Activated naive CD8-positive, alpha-beta T cell treated with anti-CD3 and anti-CD28 coated beads, Interleukin-2, amount 50 U/mL, for 24 hours (primary cell): ENCODE results near the gene TFDP1.

Source experiments
- ATAC-seq: fragments of 150-1000 bp; cut with Tn5 transposase; one replicate; pipeline ENCODE4 v1.10.0; 2021
- DNase-seq: peaks from one replicate; pipeline ENCODE4 v3.0.0; 2021
- H3K27ac Mint-ChIP-seq: one replicate; pipeline ENCODE4 v1.8.0; 2021; ENCODE audit warnings: mild to moderate bottlenecking, mixed read lengths
- H3K27me3 Mint-ChIP-seq: one replicate; pipeline ENCODE4 v1.8.0; 2021; ENCODE audit warnings: mixed read lengths
- H3K36me3 Mint-ChIP-seq: one replicate; pipeline ENCODE4 v1.8.0; 2021; ENCODE audit warnings: low read depth, mixed read lengths
- H3K4me1 Mint-ChIP-seq: one replicate; pipeline ENCODE4 v1.8.0; 2021; ENCODE audit warnings: mixed read lengths
- H3K4me3 Mint-ChIP-seq: one replicate; pipeline ENCODE4 v1.8.0; 2021; ENCODE audit warnings: mild to moderate bottlenecking, moderate library complexity, mixed read lengths
- H3K9me3 Mint-ChIP-seq: one replicate; pipeline ENCODE4 v1.8.0; 2021; ENCODE audit warnings: mixed read lengths

TFDP1 gene

GRCh38 chr13:113644800-113645199, 60.2 kb downstream of the TFDP1 start:
- peaks cover 24% of the 10 kb centered on the region for H3K36me3 Mint-ChIP-seq
- H3K9me3 Mint-ChIP-seq: no peaks in the 10 kb centered on the region
- no peak overlapping the region for H3K4me3 Mint-ChIP-seq

GRCh38 chr13:113645329-113645728, 60.8 kb downstream of the TFDP1 start:
- no peak for DNase-seq
- ATAC-seq: no peak
- H3K27ac Mint-ChIP-seq: no peak overlapping the region

More at GRCh38 chr13:113644800-113645199, 60.2 kb downstream of the TFDP1 start:
- DNase-seq: no peak
- H3K27me3 Mint-ChIP-seq: no peaks in the 10 kb centered on the region
- H3K27ac Mint-ChIP-seq: no peak overlapping the region
- ATAC-seq: no peak
- H3K4me1 Mint-ChIP-seq: peaks cover 18% of the 10 kb centered on the region

GRCh38 chr13:113646376-113646775, 61.8 kb downstream of the TFDP1 start:
- H3K27me3 Mint-ChIP-seq: no peaks in the 10 kb centered on the region
- ATAC-seq (no peak), DNase-seq (no peak)
- peaks cover 12% of the 10 kb centered on the region for H3K36me3 Mint-ChIP-seq
- peak overlapping the region; percentile 63 for H3K27ac Mint-ChIP-seq
- H3K4me1 Mint-ChIP-seq: peaks cover 18% of the 10 kb centered on the region
- no peaks in the 10 kb centered on the region for H3K9me3 Mint-ChIP-seq
- peak overlapping the region; percentile 15 for H3K4me3 Mint-ChIP-seq

More at GRCh38 chr13:113645329-113645728, 60.8 kb downstream of the TFDP1 start:
- H3K9me3 Mint-ChIP-seq: no peaks in the 10 kb centered on the region
- peaks cover 19% of the 10 kb centered on the region for H3K36me3 Mint-ChIP-seq
- no peaks in the 10 kb centered on the region for H3K27me3 Mint-ChIP-seq
- H3K4me3 Mint-ChIP-seq: no peak overlapping the region
- H3K4me1 Mint-ChIP-seq: peaks cover 18% of the 10 kb centered on the region

GRCh38 chr13:113646921-113647340, 62.4 kb downstream of the TFDP1 start:
- H3K27me3 Mint-ChIP-seq: no peaks in the 10 kb centered on the region
- H3K9me3 Mint-ChIP-seq: no peaks in the 10 kb centered on the region
- peaks cover 18% of the 10 kb centered on the region for H3K4me1 Mint-ChIP-seq
- H3K27ac Mint-ChIP-seq: no peak overlapping the region
- ATAC-seq (peak; percentile 6), DNase-seq (no peak)
- peaks cover 8% of the 10 kb centered on the region for H3K36me3 Mint-ChIP-seq
- no peak overlapping the region for H3K4me3 Mint-ChIP-seq

GRCh38 chr13:113647351-113648215, 63.0 kb downstream of the TFDP1 start:
- peak overlapping the region; percentile 10 for H3K4me3 Mint-ChIP-seq
- ATAC-seq (peak; percentile 13), DNase-seq (no peak)
- no peaks in the 10 kb centered on the region for H3K9me3 Mint-ChIP-seq
- no peaks in the 10 kb centered on the region for H3K27me3 Mint-ChIP-seq
- H3K36me3 Mint-ChIP-seq: peaks cover 2% of the 10 kb centered on the region
- H3K27ac Mint-ChIP-seq: no peak overlapping the region
- H3K4me1 Mint-ChIP-seq: peaks cover 18% of the 10 kb centered on the region

GRCh38 chr13:113648216-113648610, 63.7 kb downstream of the TFDP1 start:
- Mint-ChIP-seq H3K9me3 (no peaks in the 10 kb centered on the region), H3K36me3 (no peaks in the 10 kb centered on the region), H3K27me3 (no peaks in the 10 kb centered on the region), H3K4me1 (peaks cover 19% of the 10 kb centered on the region), H3K27ac (no peak overlapping the region), H3K4me3 (no peak overlapping the region)
- DNase-seq (no peak), ATAC-seq (no peak)

- Mint-ChIP-seq H3K9me3 (no peaks in the 10 kb centered on the region), H3K36me3 (no peaks in the 10 kb centered on the region), H3K4me3 (no peak overlapping the region), H3K4me1 (peaks cover 23% of the 10 kb centered on the region), H3K27me3 (no peaks in the 10 kb centered on the region), H3K27ac (no peak overlapping the region)
- DNase-seq (no peak), ATAC-seq (no peak)
Observed at GRCh38 chr13:113649212-113649611, 64.7 kb downstream of the TFDP1 start.

GRCh38 chr13:113650275-113650674, 65.7 kb downstream of the TFDP1 start:
- no peak for DNase-seq
- no peak for ATAC-seq
- H3K27ac Mint-ChIP-seq: no peak overlapping the region
- no peaks in the 10 kb centered on the region for H3K27me3 Mint-ChIP-seq
- H3K4me1 Mint-ChIP-seq: peaks cover 25% of the 10 kb centered on the region
- no peaks in the 10 kb centered on the region for H3K9me3 Mint-ChIP-seq
- no peaks in the 10 kb centered on the region for H3K36me3 Mint-ChIP-seq
- no peak overlapping the region for H3K4me3 Mint-ChIP-seq

- H3K4me3 Mint-ChIP-seq: no peak overlapping the region
Observed at GRCh38 chr13:113650731-113651148, 66.2 kb downstream of the TFDP1 start.

GRCh38 chr13:113651511-113652403, 67.2 kb downstream of the TFDP1 start:
- Mint-ChIP-seq H3K36me3 (no peaks in the 10 kb centered on the region), H3K9me3 (no peaks in the 10 kb centered on the region)

More at GRCh38 chr13:113650731-113651148, 66.2 kb downstream of the TFDP1 start:
- Mint-ChIP-seq H3K36me3 (no peaks in the 10 kb centered on the region), H3K9me3 (no peaks in the 10 kb centered on the region), H3K27me3 (no peaks in the 10 kb centered on the region), H3K27ac (no peak overlapping the region), H3K4me1 (peaks cover 20% of the 10 kb centered on the region)
- ATAC-seq: no peak
- no peak for DNase-seq

GRCh38 chr13:113652404-113653263, 68.1 kb downstream of the TFDP1 start:
- no peak overlapping the region for H3K27ac Mint-ChIP-seq
- no peak overlapping the region for H3K4me3 Mint-ChIP-seq
- no peaks in the 10 kb centered on the region for H3K27me3 Mint-ChIP-seq
- peaks cover 9% of the 10 kb centered on the region for H3K4me1 Mint-ChIP-seq
- H3K9me3 Mint-ChIP-seq: no peaks in the 10 kb centered on the region
- DNase-seq (no peak), ATAC-seq (no peak)
- no peaks in the 10 kb centered on the region for H3K36me3 Mint-ChIP-seq

More at GRCh38 chr13:113651511-113652403, 67.2 kb downstream of the TFDP1 start:
- H3K27me3 Mint-ChIP-seq: no peaks in the 10 kb centered on the region
- ATAC-seq (no peak), DNase-seq (no peak)
- no peak overlapping the region for H3K4me3 Mint-ChIP-seq
- H3K27ac Mint-ChIP-seq: no peak overlapping the region
- H3K4me1 Mint-ChIP-seq: peaks cover 11% of the 10 kb centered on the region

- no peak for ATAC-seq
- no peak for DNase-seq
- H3K27ac Mint-ChIP-seq: no peak overlapping the region
Observed at GRCh38 chr13:113653264-113654174, 69.0 kb downstream of the TFDP1 start.

GRCh38 chr13:113654175-113654560, 69.6 kb downstream of the TFDP1 start:
- ATAC-seq (no peak), DNase-seq (no peak)
- no peaks in the 10 kb centered on the region for H3K36me3 Mint-ChIP-seq
- H3K27ac Mint-ChIP-seq: no peak overlapping the region
- H3K4me1 Mint-ChIP-seq: peaks cover 9% of the 10 kb centered on the region
- H3K27me3 Mint-ChIP-seq: no peaks in the 10 kb centered on the region
- H3K4me3 Mint-ChIP-seq: no peak overlapping the region
- no peaks in the 10 kb centered on the region for H3K9me3 Mint-ChIP-seq

More at GRCh38 chr13:113653264-113654174, 69.0 kb downstream of the TFDP1 start:
- Mint-ChIP-seq H3K36me3 (no peaks in the 10 kb centered on the region), H3K4me1 (peaks cover 9% of the 10 kb centered on the region), H3K9me3 (no peaks in the 10 kb centered on the region), H3K4me3 (no peak overlapping the region), H3K27me3 (no peaks in the 10 kb centered on the region)
